ENCODE data around the gene KY. TPM values are rescaled to one million over a fixed set of nuclear protein-coding genes. Genes with fewer than 3 reads are reported as not detected.

KY gene
- total and polyA plus RNA-seq, 9 of the 15 experiments (the other 6 are each of a cell fraction or from before 2014, with no cell fraction given), result not detected

GRCh38 chr3:134602440-134602814 lies 48.4 kb downstream of the KY start:
- Histone ChIP-seq H3K4me1 (replicated peaks in 1 of 2; ENCODE audit: control insufficient read depth in 2 of 2, insufficient read depth in 2 of 2, low read length in 2 of 2) (no peaks in the 10 kb centered on the region), H2AFZ (ENCODE audit: low read depth, low read length) (no peak overlapping the region), H3K4me2 (ENCODE audit: insufficient read depth, low read length) (no peak overlapping the region), H3K4me3 (no peak overlapping the region), H3K79me2 (ENCODE audit: control insufficient read depth, insufficient read depth, low read length) (no peaks in the 10 kb centered on the region), H4K20me1 (replicated peaks; ENCODE audit: control insufficient read depth, insufficient read depth, low read length) (no peaks in the 10 kb centered on the region), H3K27ac (ENCODE audit: extremely low read depth, low read depth, low read length) (no peak overlapping the region), H3K9ac (ENCODE audit: insufficient read depth in 1 of 2, low read depth in 2 of 2, low read length in 2 of 2) (no peak overlapping the region), H3K9me1 (ENCODE audit: control insufficient read depth, insufficient read depth, low read length) (no peaks in the 10 kb centered on the region), H3K36me3 (ENCODE audit: control insufficient read depth, insufficient read depth, low read length) (no peaks in the 10 kb centered on the region), H3K9me3 (replicated peaks; ENCODE audit: control insufficient read depth, insufficient read depth, low read depth, low read length) (no peaks in the 10 kb centered on the region), H3K27me3 (ENCODE audit: control insufficient read depth in 2 of 2, insufficient read depth in 2 of 2, low read length in 2 of 2) (peaks cover 0 to 14% of the 10 kb centered on the region in 2 experiments; a peak in 1 of 5 replicates)
- ChIA-PET POLR2A (interaction anchor here (0.6 to 0.8 kb wide), 4 partner anchors 24 to 1090 kb away, joined by 3 to 4 read pairs (median 3); no protein-coding TSS in a partner anchor), CTCF (ENCODE audit: low intra/inter-chr PET ratio) (no interaction called here)
- no peak for TF ChIP-seq ETV1 (tag; conservative IDR thresholded peaks at IDR 0.05; ENCODE audit: low read depth)
- TF ChIP-seq THAP12 (CRISPR knock-in tag; IDR thresholded peaks at IDR 0.05), result no peak
- TF ChIP-seq, protein P1, sequence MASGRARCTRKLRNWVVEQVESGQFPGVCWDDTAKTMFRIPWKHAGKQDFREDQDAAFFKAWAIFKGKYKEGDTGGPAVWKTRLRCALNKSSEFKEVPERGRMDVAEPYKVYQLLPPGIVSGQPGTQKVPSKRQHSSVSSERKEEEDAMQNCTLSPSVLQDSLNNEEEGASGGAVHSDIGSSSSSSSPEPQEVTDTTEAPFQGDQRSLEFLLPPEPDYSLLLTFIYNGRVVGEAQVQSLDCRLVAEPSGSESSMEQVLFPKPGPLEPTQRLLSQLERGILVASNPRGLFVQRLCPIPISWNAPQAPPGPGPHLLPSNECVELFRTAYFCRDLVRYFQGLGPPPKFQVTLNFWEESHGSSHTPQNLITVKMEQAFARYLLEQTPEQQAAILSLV (tag; IDR thresholded peaks at IDR 0.05), result no peak
- no peak for TF ChIP-seq ZNF766 (CRISPR knock-in tag; conservative IDR thresholded peaks at IDR 0.05)
- no peak for TF ChIP-seq ZNF431 (CRISPR knock-in tag; IDR thresholded peaks at IDR 0.05)
- no peak for TF ChIP-seq SIN3B (IDR thresholded peaks at IDR 0.05; ENCODE audit: low read depth)
- no peak for TF ChIP-seq SIN3A (IDR thresholded peaks at IDR 0.05; ENCODE audit: borderline replicate concordance in 2 of 2, control insufficient read depth in 1 of 2, low read depth in 2 of 2, low read length in 2 of 2)
- no peak for TF ChIP-seq RBM22 (IDR thresholded peaks at IDR 0.05; ENCODE audit: low read depth, low read length, poor library complexity, severe bottlenecking)
- no peak for ATAC-seq
- intact Hi-C loops (cut with micrococcal nuclease) (loop anchor here (5.0 to 10.0 kb wide), 3 partner anchors 155 to 1292 kb away; no protein-coding TSS in a partner anchor), in situ Hi-C loops (cut with MboI) (loop anchor here (5.0 kb wide), 1 partner anchor 85 kb away; no protein-coding TSS in a partner anchor)
- no peak for FAIRE-seq
- WGBS (ENCODE audit: insufficient coverage, low coverage, missing lambda C conversion rate), result 0% methylated on average over 5 of the region's 6 CpGs
- no TSS peak for BruUV-seq (replicated peaks)
- no peak for DNase-seq (ENCODE audit: extremely low read depth in 1 of 4, low spot score in 3 of 4)

Measured in K562 (cell line).